Erythroblast (primary cell): Measurements from ENCODE around the gene SHISA2.

ENCODE experiments used
- DNase-seq, 2 experiments: peaks; one replicate each; lab custom pipeline; 2025; lab: John Stamatoyannopoulos, UW
- GATA1 ChIP-seq: IDR thresholded peaks from 2 replicates; pipeline ENCODE4 v1.6.1; 2011; ENCODE audit warnings: low read depth, mild to moderate bottlenecking, control low read depth, low read length, moderate library complexity
- POLR2A ChIP-seq: IDR thresholded peaks from 2 replicates; pipeline ENCODE4 v1.6.1; 2011; ENCODE audit warnings: mild to moderate bottlenecking, low read length

SHISA2 gene

GRCh38 chr13:26037302-26037701 is 14.5 kb downstream of the SHISA2 start:
- TF ChIP-seq GATA1 (no peak), POLR2A (no peak)
- peak; percentile 30 to 59 for DNase-seq

DNA sequence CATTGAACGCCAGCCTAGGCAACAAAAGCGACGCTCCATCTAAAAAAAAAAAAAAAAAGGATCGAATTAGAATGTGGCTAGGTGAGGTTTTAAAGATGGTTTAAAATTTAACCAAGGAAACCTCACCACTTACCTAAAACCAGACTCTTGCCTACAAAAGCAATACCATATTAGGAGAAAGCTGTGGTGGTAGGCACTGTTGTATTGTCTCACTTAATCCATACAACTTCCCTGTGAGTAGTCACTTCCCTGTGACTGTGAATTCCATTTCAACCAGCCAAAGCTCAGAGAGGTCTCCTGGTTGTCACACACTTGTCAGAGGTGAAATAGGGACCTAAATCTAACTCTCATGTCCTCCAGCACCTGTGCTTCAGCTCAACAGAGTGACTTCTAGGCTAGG is 15.4 kb downstream of the SHISA2 start:
- DNase-seq = no peak
- TF ChIP-seq GATA1 (no peak), POLR2A (no peak)

DNA sequence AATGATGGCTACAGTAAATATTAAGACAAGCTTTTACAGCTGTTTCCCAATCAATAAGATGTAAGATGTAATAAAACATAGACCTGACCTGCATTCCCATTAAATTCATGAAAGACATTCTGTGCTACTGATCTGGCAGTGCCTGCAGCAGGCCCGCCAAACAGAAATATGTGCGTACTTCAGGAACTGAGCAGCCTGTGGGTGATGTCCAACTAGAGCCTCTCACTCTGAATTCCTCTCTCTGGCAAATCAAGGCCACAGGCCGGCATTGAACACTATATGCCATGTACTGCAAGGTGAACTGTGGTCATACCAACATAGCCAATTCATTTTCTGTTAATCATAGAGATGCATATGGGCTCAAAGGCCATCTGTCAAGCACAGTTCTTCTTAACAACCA is 17.8 kb downstream of the SHISA2 start:
- no peak for DNase-seq
- TF ChIP-seq GATA1 = no peak
- no peak for TF ChIP-seq POLR2A

DNA sequence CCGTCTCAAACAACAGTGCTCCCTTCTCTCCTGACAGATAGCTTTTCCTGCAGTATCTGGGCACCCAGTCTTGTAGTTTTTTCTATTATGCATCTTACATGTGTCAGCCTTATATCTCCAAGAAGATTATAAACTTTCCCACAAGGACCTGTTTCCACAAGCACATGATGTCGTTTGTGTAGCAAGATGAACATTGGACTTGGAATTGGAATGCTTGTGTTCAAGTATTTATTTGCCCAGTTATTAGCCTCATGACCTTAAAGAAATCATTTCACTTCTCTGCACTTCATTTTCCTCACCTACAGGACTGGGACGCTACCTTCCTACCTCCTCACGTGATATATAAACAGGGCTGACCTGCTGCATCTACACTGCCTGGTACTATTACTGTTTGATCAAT is 21.5 kb downstream of the SHISA2 start:
- TF ChIP-seq POLR2A (no peak), GATA1 (no peak)
- DNase-seq = no peak

- DNase-seq = no peak
- no peak for TF ChIP-seq GATA1
- no peak for TF ChIP-seq POLR2A
Measured at GRCh38 chr13:26029581-26030136, 22.2 kb downstream of the SHISA2 start.

GRCh38 chr13:26026211-26026610 is 25.6 kb downstream of the SHISA2 start:
- TF ChIP-seq GATA1 (no peak), POLR2A (no peak)
- no peak for DNase-seq

DNA sequence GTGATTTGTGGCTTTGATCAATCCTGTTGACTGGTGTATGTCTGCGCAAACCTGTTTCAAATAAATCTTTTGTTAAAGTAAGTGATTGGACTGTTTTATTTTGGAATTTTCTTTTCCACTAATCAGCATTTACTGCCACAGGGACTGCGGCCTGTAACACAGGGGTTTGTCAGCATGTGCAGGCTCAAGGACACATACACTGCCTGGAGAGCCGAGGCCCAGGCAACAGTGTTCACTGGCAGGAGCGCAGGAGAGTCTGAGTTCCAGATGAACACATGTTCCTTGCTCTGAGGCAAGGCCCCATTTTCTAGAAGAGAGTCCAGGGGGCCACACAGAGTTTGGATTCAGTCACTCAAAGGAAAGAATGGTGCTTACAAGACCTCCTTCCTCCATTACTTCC is 26.0 kb downstream of the SHISA2 start:
- no peak for TF ChIP-seq GATA1
- no peak for TF ChIP-seq POLR2A
- no peak for DNase-seq

- TF ChIP-seq GATA1 (no peak), POLR2A (no peak)
- DNase-seq = no peak
Measured at GRCh38 chr13:26025196-26025595, 26.6 kb downstream of the SHISA2 start.

DNA sequence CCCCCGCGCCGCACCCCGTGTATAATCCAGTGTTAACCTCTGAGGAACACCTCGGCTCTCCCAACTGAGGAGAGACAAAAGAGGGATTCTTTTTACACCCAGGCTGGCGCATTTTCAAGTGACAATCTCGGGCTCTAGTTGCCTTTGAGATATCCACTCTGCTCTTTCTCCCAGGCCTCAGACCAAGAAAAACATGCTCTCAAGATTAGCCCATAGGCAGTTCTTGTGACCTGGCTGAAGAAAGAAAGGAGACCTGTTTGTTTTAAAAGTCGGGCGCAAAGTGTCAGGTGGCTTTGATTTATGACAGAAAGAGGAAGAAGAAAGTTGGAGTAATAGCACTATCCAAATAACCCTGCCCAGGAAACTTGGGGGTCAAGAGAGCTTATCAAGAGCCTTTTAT is 27.3 kb downstream of the SHISA2 start:
- DNase-seq = no peak

GRCh38 chr13:26022538-26023292 is 29.1 kb downstream of the SHISA2 start:
- no peak for DNase-seq
- TF ChIP-seq GATA1 (no peak), POLR2A (no peak)

More for the DNA sequence above, 27.3 kb downstream of the SHISA2 start:
- TF ChIP-seq GATA1 (no peak), POLR2A (no peak)

- no peak for DNase-seq
- no peak for TF ChIP-seq GATA1
- TF ChIP-seq POLR2A = no peak
Measured at GRCh38 chr13:26021956-26022355, 29.9 kb downstream of the SHISA2 start.

DNA sequence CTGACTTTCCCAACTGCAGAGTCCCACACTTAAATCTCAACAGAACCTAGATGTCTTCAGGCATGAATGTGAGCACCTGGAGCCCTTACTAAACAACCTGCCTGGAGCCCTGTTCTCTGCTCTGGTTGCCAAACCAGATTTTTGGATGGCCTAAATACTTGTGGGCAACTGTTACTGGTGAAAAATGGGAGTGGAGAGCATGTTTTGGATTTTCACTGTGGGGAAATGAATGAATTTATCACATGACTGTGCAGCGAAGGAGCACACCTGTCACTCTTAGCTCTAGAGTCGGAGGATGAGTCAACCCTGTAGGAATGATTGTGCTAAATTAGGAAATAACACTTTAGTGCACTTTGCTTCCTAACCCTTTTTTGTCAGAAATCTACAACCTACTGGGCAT is 30.3 kb downstream of the SHISA2 start:
- TF ChIP-seq POLR2A (no peak), GATA1 (no peak)
- no peak for DNase-seq

DNA sequence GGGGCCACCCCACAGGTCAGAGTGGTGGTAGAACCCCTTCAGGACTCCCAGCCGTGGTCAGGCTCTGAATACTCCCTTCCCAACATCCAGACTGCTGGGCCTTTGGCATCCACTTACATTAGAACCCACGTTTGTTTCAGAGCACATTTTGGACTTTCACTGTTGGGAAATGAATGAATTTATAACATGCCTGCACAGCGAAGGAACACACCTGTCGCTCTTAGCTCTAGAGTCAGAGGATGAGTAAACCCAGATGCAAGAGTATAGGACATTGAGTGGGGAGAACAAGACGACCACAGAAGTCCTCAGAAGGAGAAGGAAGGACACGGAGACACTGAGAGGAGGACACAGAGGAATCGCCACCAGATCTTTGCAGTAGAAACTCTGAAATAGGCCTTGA is 30.9 kb downstream of the SHISA2 start:
- DNase-seq = no peak
- no peak for TF ChIP-seq POLR2A
- TF ChIP-seq GATA1 = no peak
